K562 (cell line): ENCODE measurements around the gene CHAMP1. TPM values are rescaled to one million over a fixed set of nuclear protein-coding genes. Genes with fewer than 3 reads are reported as not detected.

Experiments used
- BRF1 ChIP-seq: IDR thresholded peaks from 3 replicates; pipeline ENCODE4 v1.6.1; 2011; ENCODE audit warnings: borderline replicate concordance, mild to moderate bottlenecking; ENCODE audit not compliant: insufficient read length; ENCODE audit errors: extremely low read depth
- CBFB ChIP-seq: sonication (generic); formaldehyde crosslinking; IDR thresholded peaks from 2 replicates; pipeline ENCODE4 v1.4.0; 2020; ENCODE audit warnings: mild to moderate bottlenecking, missing genetic modification reagents
- EP300 ChIP-seq: IDR thresholded peaks from 2 replicates; pipeline ENCODE4 v1.6.1; 2012; ENCODE audit warnings: low read length, improper control_type of control experiment
- FOXJ2 ChIP-seq: fragments of 200-800 bp; sonication (Bioruptor generic); IDR thresholded peaks from 2 replicates; pipeline ENCODE4 v1.6.1; 2016; ENCODE audit warnings: missing genetic modification characterization, missing compliant biosample characterization
- HNRNPLL ChIP-seq: fragments of 200-400 bp; formaldehyde crosslinking; IDR thresholded peaks from 2 replicates; pipeline ENCODE4 v1.6.1; 2017; ENCODE audit warnings: low read length, low read depth, mild to moderate bottlenecking; ENCODE audit not compliant: poor library complexity, severe bottlenecking
- HSF4 ChIP-seq: fragments of 250-450 bp; sonication (Bioruptor Pico); IDR thresholded peaks from 2 replicates; pipeline ENCODE4 v2.1.2; 2022; ENCODE audit warnings: mild to moderate bottlenecking, moderate library complexity, borderline replicate concordance
- MCM7 ChIP-seq, 2 experiments: fragments of 450-650 bp; IDR thresholded peaks; 2 replicates each; pipeline ENCODE4 v1.6.1; 2016 to 2018
- NFIX ChIP-seq: fragments of 250-450 bp; sonication (Bioruptor Pico); IDR thresholded peaks from 2 replicates; pipeline ENCODE4 v1.4.0; 2020; ENCODE audit warnings: low read depth, mild to moderate bottlenecking, moderate library complexity
- NR1H2 ChIP-seq: sonication (generic); formaldehyde crosslinking; IDR thresholded peaks from 2 replicates; pipeline ENCODE4 v1.4.0; 2020; ENCODE audit warnings: mild to moderate bottlenecking, missing genetic modification reagents
- POLR2H ChIP-seq: IDR thresholded peaks from 2 replicates; pipeline ENCODE4 v1.6.1; 2016; ENCODE audit warnings: missing genetic modification characterization, low read depth, mild to moderate bottlenecking, control low read depth, missing compliant biosample characterization, moderate library complexity
- RBFOX2 ChIP-seq: fragments of 200-400 bp; formaldehyde crosslinking; IDR thresholded peaks from 2 replicates; pipeline ENCODE4 v1.6.1; 2017; ENCODE audit warnings: low read depth, mild to moderate bottlenecking, low read length, moderate library complexity
- RCOR1 ChIP-seq, 2 experiments: IDR thresholded peaks; 2 replicates each; pipeline ENCODE4 v1.6.1; 2012; ENCODE audit warnings: low read depth in 2 of 2, low read length in 2 of 2, borderline replicate concordance in 1 of 2, improper control_type of control experiment in 1 of 2
- SIX5 ChIP-seq, 2 experiments: IDR thresholded peaks; 2 replicates each; pipeline ENCODE4 v1.6.1; 2011; ENCODE audit warnings: low read length in 2 of 2, borderline replicate concordance in 1 of 2, low read depth in 1 of 2, mild to moderate bottlenecking in 1 of 2, moderate library complexity in 1 of 2; ENCODE audit not compliant: insufficient read depth in 1 of 2
- SMARCB1 ChIP-seq: IDR thresholded peaks from 2 replicates; pipeline ENCODE4 v1.6.1; 2011; ENCODE audit warnings: improper control_type of control experiment, low read depth; ENCODE audit not compliant: insufficient read length
- SOX6 ChIP-seq: fragments of 450-650 bp; IDR thresholded peaks from 2 replicates; pipeline ENCODE4 v1.6.1; 2014; ENCODE audit warnings: mild to moderate bottlenecking
- TAL1 ChIP-seq: fragments of 450-650 bp; IDR thresholded peaks from 2 replicates; pipeline ENCODE4 v1.6.1; 2016; ENCODE audit warnings: mild to moderate bottlenecking
- TFAP4 ChIP-seq: sonication (generic); formaldehyde crosslinking; IDR thresholded peaks from 2 replicates; pipeline ENCODE4 v1.8.0; 2022; ENCODE audit warnings: missing genetic modification reagents, mild to moderate bottlenecking, moderate library complexity, borderline replicate concordance
- THAP7 ChIP-seq: fragments of 250-450 bp; sonication (Bioruptor Pico); IDR thresholded peaks from 2 replicates; pipeline ENCODE4 v1.5.0; 2021
- YY1 ChIP-seq, 3 experiments: IDR thresholded peaks; 2 replicates each; pipeline ENCODE4 v1.6.1; 2011; ENCODE audit warnings: low read length in 2 of 3, mild to moderate bottlenecking in 2 of 3, moderate library complexity in 2 of 3, borderline replicate concordance in 1 of 3, control low read depth in 1 of 3, low read depth in 1 of 3; ENCODE audit not compliant: insufficient read depth in 3 of 3, insufficient replicate concordance in 2 of 3, control insufficient read depth in 1 of 3, insufficient read length in 1 of 3; ENCODE audit errors: extremely low read depth in 1 of 3
- ZNF121 ChIP-seq: sonication (generic); formaldehyde crosslinking; conservative IDR thresholded peaks from 2 replicates; pipeline ENCODE4 v1.8.0; 2022; ENCODE audit warnings: missing genetic modification reagents
- ZNF507 ChIP-seq: conservative IDR thresholded peaks from 2 replicates; pipeline ENCODE4 v1.6.1; 2017; ENCODE audit warnings: missing genetic modification characterization, missing compliant biosample characterization
- ZNF79 ChIP-seq: fragments of 250-450 bp; sonication (Bioruptor Pico); IDR thresholded peaks from 2 replicates; pipeline ENCODE4 v1.4.0; 2020; ENCODE audit warnings: low read depth, mild to moderate bottlenecking, moderate library complexity
- polyA plus RNA-seq, 8 experiments: library from polyadenylated mRNA; depleted of rRNA in 4 of 8; stranded (reverse) in 5 of 8; unstranded in 3 of 8; fragments of >200 nt; fragmentation: Nextera tagmentation in 2 of 8; fragmentation: Illumina TruSeq in 1 of 8; extraction: Ambion mirVana in 2 of 8; extraction: Trizol in 1 of 8; gene quantifications; 2 replicates each; pipeline versions ENCODE4 v1.2.1 to v1.2.3, GENCODE V29; 2011 to 2014; ENCODE audit warnings: inconsistent platforms in 1 of 8, missing spikeins in 1 of 8
- total RNA-seq, 7 experiments: library from RNA; depleted of rRNA in 6 of 7; stranded (reverse); fragments of >200 nt in 6 of 7; fragmentation: Illumina TruSeq in 2 of 7; extraction: Trizol in 2 of 7; gene quantifications; 2 replicates each; pipeline versions ENCODE4 v1.2.1 to v1.2.3, GENCODE V29; 2011 to 2021; ENCODE audit warnings: low replicate concordance in 1 of 7
- TF ChIP-seq, protein P1 (sequence below): fragments of 250-450 bp; sonication (Bioruptor Pico); IDR thresholded peaks from 2 replicates; pipeline ENCODE4 v1.4.0; 2020; ENCODE audit warnings: mild to moderate bottlenecking

Gene CHAMP1
- total and polyA plus RNA-seq, 9 of the 15 experiments (the other 6 are each of a cell fraction or from before 2014, with no cell fraction given), result 0.70 to 40.6 (median 15.3) TPM

GRCh38 chr13:114314074-114314912, at the start of gene CHAMP1 (continued):
- TF ChIP-seq SIX5 (IDR thresholded peaks at IDR 0.05; ENCODE audit: borderline replicate concordance in 1 of 2, insufficient read depth in 1 of 2, low read depth in 1 of 2, low read length in 2 of 2), result no peak
- TF ChIP-seq CBFB, result no peak
- no peak for TF ChIP-seq MCM7 (IDR thresholded peaks at IDR 0.05)
- TF ChIP-seq TFAP4 (CRISPR knock-in tag), result peak; percentile 22; the same call in 1 of the 2 replicates
- TF ChIP-seq EP300, result peak; percentile 48
- no peak for TF ChIP-seq ZNF121
- no peak for TF ChIP-seq TAL1
- TF ChIP-seq YY1 (IDR thresholded peaks at IDR 0.05; ENCODE audit: borderline replicate concordance in 1 of 3, control insufficient read depth in 1 of 3, extremely low read depth in 1 of 3, insufficient read depth in 3 of 3, insufficient read length in 1 of 3, insufficient replicate concordance in 2 of 3, low read depth in 1 of 3, low read length in 2 of 3), result peak; percentile 7 to 81 (median 77)
- peak; percentile 63 for TF ChIP-seq SOX6
- TF ChIP-seq, protein P1, sequence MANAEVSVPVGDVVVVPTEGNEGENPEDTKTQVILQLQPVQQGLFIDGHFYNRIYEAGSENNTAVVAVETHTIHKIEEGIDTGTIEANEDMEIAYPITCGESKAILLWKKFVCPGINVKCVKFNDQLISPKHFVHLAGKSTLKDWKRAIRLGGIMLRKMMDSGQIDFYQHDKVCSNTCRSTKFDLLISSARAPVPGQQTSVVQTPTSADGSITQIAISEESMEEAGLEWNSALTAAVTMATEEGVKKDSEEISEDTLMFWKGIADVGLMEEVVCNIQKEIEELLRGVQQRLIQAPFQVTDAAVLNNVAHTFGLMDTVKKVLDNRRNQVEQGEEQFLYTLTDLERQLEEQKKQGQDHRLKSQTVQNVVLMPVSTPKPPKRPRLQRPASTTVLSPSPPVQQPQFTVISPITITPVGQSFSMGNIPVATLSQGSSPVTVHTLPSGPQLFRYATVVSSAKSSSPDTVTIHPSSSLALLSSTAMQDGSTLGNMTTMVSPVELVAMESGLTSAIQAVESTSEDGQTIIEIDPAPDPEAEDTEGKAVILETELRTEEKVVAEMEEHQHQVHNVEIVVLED (CRISPR knock-in tag), result peak; percentile 84
- 0 out of 4 replicates have a peak, but pooled peaks of 1 of the 2 experiments have one; percentile 4 for TF ChIP-seq RCOR1 (IDR thresholded peaks at IDR 0.05; ENCODE audit: borderline replicate concordance in 1 of 2, low read depth in 2 of 2, low read length in 2 of 2)
- TF ChIP-seq NR1H2 (CRISPR knock-in tag), result no peak
- TF ChIP-seq HSF4, result no peak
- no peak for TF ChIP-seq ZNF507
- 0 out of 2 replicates have a peak, but pooled peaks have one; percentile 63 for TF ChIP-seq FOXJ2 (tag)
- peak; percentile 86 for TF ChIP-seq POLR2H
- TF ChIP-seq THAP7, result no peak
- TF ChIP-seq RBFOX2, result peak; percentile 98
- no peak for TF ChIP-seq SMARCB1
- TF ChIP-seq NFIX (CRISPR knock-in tag), result no peak
- TF ChIP-seq HNRNPLL, result peak; percentile 27
- TF ChIP-seq ZNF79 (CRISPR knock-in tag), result no peak
- TF ChIP-seq BRF1, result no peak
